Upper lobe of left lung (tissue), 4 donors: ENCODE results near the gene SBF2.

Source experiments
- CTCF ChIP-seq, 6 experiments: fragments of 450-650 bp in 4 of 6; fragments of 200-600 bp in 2 of 6; sonication (generic) in 2 of 6; IDR thresholded peaks; one replicate each; pipeline ENCODE4 v1.5.1; 2016 to 2019; ENCODE audit warnings: antibody characterized with exemption in 6 of 6
- EP300 ChIP-seq, 4 donors: sonication (generic); formaldehyde crosslinking; IDR thresholded peaks; one replicate each; pipeline ENCODE4 v1.5.1; 2017; ENCODE audit warnings: antibody characterized with exemption in 4 of 4, control low read depth in 2 of 4
- POLR2A ChIP-seq, 4 donors: fragments of 450-650 bp; IDR thresholded peaks; one replicate each; pipeline ENCODE4 v1.5.1; 2016 to 2017; ENCODE audit warnings: antibody characterized with exemption in 4 of 4, mild to moderate bottlenecking in 2 of 4
- POLR2AphosphoS5 ChIP-seq, 2 donors: sonication (generic); formaldehyde crosslinking; IDR thresholded peaks; one replicate each; pipeline ENCODE4 v1.5.1; 2017; ENCODE audit warnings: antibody characterized with exemption in 2 of 2

- TF ChIP-seq POLR2A (IDR thresholded peaks at IDR 0.05): no peak
- no peak for TF ChIP-seq EP300 (IDR thresholded peaks at IDR 0.05)
- TF ChIP-seq CTCF (IDR thresholded peaks at IDR 0.05): no peak
- TF ChIP-seq POLR2AphosphoS5 (IDR thresholded peaks at IDR 0.05): peak in 1 of 2 donors; percentile 49
Observed at GRCh38 chr11:10328314-10329098, 34.5 kb upstream of the SBF2 start.
